ENCODE measurements around the gene FIBCD1.

- no peak for TF ChIP-seq POLR2AphosphoS5 (IDR thresholded peaks at IDR 0.05; ENCODE audit: low read depth)
- TF ChIP-seq, protein P1, sequence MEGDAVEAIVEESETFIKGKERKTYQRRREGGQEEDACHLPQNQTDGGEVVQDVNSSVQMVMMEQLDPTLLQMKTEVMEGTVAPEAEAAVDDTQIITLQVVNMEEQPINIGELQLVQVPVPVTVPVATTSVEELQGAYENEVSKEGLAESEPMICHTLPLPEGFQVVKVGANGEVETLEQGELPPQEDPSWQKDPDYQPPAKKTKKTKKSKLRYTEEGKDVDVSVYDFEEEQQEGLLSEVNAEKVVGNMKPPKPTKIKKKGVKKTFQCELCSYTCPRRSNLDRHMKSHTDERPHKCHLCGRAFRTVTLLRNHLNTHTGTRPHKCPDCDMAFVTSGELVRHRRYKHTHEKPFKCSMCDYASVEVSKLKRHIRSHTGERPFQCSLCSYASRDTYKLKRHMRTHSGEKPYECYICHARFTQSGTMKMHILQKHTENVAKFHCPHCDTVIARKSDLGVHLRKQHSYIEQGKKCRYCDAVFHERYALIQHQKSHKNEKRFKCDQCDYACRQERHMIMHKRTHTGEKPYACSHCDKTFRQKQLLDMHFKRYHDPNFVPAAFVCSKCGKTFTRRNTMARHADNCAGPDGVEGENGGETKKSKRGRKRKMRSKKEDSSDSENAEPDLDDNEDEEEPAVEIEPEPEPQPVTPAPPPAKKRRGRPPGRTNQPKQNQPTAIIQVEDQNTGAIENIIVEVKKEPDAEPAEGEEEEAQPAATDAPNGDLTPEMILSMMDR (IDR thresholded peaks at IDR 0.05; ENCODE audit: insufficient read depth, low read length), result no peak
- TF ChIP-seq, protein P2, sequence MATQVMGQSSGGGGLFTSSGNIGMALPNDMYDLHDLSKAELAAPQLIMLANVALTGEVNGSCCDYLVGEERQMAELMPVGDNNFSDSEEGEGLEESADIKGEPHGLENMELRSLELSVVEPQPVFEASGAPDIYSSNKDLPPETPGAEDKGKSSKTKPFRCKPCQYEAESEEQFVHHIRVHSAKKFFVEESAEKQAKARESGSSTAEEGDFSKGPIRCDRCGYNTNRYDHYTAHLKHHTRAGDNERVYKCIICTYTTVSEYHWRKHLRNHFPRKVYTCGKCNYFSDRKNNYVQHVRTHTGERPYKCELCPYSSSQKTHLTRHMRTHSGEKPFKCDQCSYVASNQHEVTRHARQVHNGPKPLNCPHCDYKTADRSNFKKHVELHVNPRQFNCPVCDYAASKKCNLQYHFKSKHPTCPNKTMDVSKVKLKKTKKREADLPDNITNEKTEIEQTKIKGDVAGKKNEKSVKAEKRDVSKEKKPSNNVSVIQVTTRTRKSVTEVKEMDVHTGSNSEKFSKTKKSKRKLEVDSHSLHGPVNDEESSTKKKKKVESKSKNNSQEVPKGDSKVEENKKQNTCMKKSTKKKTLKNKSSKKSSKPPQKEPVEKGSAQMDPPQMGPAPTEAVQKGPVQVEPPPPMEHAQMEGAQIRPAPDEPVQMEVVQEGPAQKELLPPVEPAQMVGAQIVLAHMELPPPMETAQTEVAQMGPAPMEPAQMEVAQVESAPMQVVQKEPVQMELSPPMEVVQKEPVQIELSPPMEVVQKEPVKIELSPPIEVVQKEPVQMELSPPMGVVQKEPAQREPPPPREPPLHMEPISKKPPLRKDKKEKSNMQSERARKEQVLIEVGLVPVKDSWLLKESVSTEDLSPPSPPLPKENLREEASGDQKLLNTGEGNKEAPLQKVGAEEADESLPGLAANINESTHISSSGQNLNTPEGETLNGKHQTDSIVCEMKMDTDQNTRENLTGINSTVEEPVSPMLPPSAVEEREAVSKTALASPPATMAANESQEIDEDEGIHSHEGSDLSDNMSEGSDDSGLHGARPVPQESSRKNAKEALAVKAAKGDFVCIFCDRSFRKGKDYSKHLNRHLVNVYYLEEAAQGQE (IDR thresholded peaks at IDR 0.05; ENCODE audit: insufficient replicate concordance, low read depth), result no peak
These were observed 76.3 kb downstream of the FIBCD1 start for GRCh38 chr9:130862747-130863146.
